Suprapubic skin (tissue), 4 donors: ENCODE measurements around the gene ANGPTL5. TPM values are rescaled to one million over a fixed set of nuclear protein-coding genes. Genes with fewer than 3 reads are reported as not detected.

Experiments
- DNase-seq, 2 donors: peaks; one replicate each; pipeline ENCODE4 v3.0.0-alpha.2; 2019; ENCODE audit warnings: low spot score in 2 of 2
- H3K27ac ChIP-seq: fragments of 200-600 bp; sonication (generic); one replicate; pipeline ENCODE4 v1.5.1; 2019
- H3K27me3 ChIP-seq: fragments of 200-600 bp; sonication (generic); one replicate; pipeline ENCODE4 v1.5.1; 2019
- H3K36me3 ChIP-seq: fragments of 200-600 bp; sonication (generic); one replicate; pipeline ENCODE4 v1.5.1; 2019
- H3K4me1 ChIP-seq: fragments of 200-600 bp; sonication (generic); one replicate; pipeline ENCODE4 v1.5.1; 2019
- H3K4me3 ChIP-seq: fragments of 200-600 bp; sonication (generic); one replicate; pipeline ENCODE4 v1.5.1; 2019; ENCODE audit warnings: mild to moderate bottlenecking
- H3K9me3 ChIP-seq: fragments of 200-600 bp; sonication (generic); one replicate; pipeline ENCODE4 v1.5.1; 2019
- EP300 ChIP-seq: sonication (generic); formaldehyde crosslinking; IDR thresholded peaks from one replicate; pipeline ENCODE4 v1.6.1; 2017; ENCODE audit warnings: antibody characterized with exemption
- POLR2A ChIP-seq, 2 donors: fragments of 450-650 bp; IDR thresholded peaks; one replicate each; pipeline ENCODE4 v1.6.1; 2017; ENCODE audit warnings: antibody characterized with exemption in 2 of 2, mild to moderate bottlenecking in 2 of 2, moderate library complexity in 2 of 2
- POLR2AphosphoS5 ChIP-seq, 3 donors: sonication (generic); formaldehyde crosslinking; IDR thresholded peaks; one replicate each; pipeline ENCODE4 v1.6.1; 2017; ENCODE audit warnings: antibody characterized with exemption in 3 of 3
- WGBS: methylation state at CpG from one replicate; pipeline ENCODE4 v1.1.5; 2018; 5-methylcytosine and 5-hydroxymethylcytosine counted together
- total RNA-seq, 4 donors: library from RNA; depleted of rRNA; stranded (reverse); fragments of >200 nt; gene quantifications; one replicate each; pipeline ENCODE4 v1.1.0, GENCODE V29; 2016
- TF ChIP-seq, protein P1 (sequence below), 2 donors: fragments of 200-600 bp in 1 of 2; fragments of 450-650 bp in 1 of 2; sonication (generic) in 1 of 2; IDR thresholded peaks; one replicate each; pipeline ENCODE4 v1.5.1; 2016 to 2019; ENCODE audit warnings: antibody characterized with exemption in 2 of 2, mild to moderate bottlenecking in 1 of 2, moderate library complexity in 1 of 2

The ANGPTL5 gene
- total RNA-seq, 4 donors from 2014 or later, result 0.73 to 2.3 (median 0.76) TPM; not detected in 1

DNA sequence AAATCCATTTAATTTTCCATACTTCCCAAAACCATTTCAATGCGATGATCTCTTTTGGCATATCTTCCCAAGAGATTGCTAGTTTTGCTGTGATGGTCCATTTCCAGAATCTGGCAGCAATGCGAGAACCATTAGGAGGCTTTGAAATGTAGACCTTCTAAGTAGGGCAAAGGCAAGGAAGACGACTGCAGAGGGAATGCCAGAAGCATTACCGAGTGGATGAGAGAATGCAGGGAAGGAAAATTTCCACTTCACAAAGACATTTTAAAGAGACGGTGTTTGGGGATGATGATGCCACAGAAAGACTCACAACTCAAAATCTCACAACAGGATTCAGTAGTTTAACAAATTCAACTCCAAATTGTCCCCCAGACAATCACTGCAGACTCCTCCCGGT is 2.0 kb downstream of the ANGPTL5 start:
- Histone ChIP-seq H3K36me3 (no peaks in the 10 kb centered on the region), H3K4me1 (peaks cover 23% of the 10 kb centered on the region), H3K27me3 (no peaks in the 10 kb centered on the region), H3K9me3 (no peaks in the 10 kb centered on the region), H3K27ac (peak overlapping the region; percentile 88), H3K4me3 (peak overlapping the region; percentile 52)
- TF ChIP-seq EP300 (no peak), POLR2AphosphoS5 (IDR thresholded peaks at IDR 0.05) (no peak), POLR2A (IDR thresholded peaks at IDR 0.05) (no peak)
- TF ChIP-seq, protein P1, sequence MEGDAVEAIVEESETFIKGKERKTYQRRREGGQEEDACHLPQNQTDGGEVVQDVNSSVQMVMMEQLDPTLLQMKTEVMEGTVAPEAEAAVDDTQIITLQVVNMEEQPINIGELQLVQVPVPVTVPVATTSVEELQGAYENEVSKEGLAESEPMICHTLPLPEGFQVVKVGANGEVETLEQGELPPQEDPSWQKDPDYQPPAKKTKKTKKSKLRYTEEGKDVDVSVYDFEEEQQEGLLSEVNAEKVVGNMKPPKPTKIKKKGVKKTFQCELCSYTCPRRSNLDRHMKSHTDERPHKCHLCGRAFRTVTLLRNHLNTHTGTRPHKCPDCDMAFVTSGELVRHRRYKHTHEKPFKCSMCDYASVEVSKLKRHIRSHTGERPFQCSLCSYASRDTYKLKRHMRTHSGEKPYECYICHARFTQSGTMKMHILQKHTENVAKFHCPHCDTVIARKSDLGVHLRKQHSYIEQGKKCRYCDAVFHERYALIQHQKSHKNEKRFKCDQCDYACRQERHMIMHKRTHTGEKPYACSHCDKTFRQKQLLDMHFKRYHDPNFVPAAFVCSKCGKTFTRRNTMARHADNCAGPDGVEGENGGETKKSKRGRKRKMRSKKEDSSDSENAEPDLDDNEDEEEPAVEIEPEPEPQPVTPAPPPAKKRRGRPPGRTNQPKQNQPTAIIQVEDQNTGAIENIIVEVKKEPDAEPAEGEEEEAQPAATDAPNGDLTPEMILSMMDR (IDR thresholded peaks at IDR 0.05), result no peak
- WGBS, result 12% methylated on average over 6 of the region's 6 CpGs
- DNase-seq, result no peak

DNA sequence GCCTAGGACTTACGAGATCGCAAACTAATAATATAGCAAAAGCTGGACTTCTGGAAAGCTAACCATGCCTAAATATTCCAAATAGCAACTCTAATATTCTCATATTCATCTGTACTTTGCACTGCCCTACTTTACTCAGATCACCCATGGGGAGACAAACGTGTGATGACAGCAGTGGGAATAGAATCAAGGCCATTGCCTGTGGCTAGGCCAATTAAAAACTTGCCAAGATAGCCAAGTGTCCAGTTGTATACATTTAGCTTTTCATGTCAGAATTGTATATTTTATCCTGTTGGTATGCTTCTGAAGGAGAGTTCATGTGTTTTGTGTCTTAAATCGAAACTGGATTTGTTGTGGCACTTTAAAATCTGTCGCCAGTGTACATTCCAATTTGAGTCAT is 2.7 kb downstream of the ANGPTL5 start:
- peaks cover 23% of the 10 kb centered on the region for H3K4me1 ChIP-seq
- DNase-seq, result no peak
- 75% methylated on average over 5 of the region's 5 CpGs for WGBS
- TF ChIP-seq POLR2A (IDR thresholded peaks at IDR 0.05) (no peak), POLR2AphosphoS5 (IDR thresholded peaks at IDR 0.05) (no peak), EP300 (no peak)
- TF ChIP-seq, protein P1 (IDR thresholded peaks at IDR 0.05), result no peak
- no peaks in the 10 kb centered on the region for H3K36me3 ChIP-seq
- no peaks in the 10 kb centered on the region for H3K9me3 ChIP-seq
- no peaks in the 10 kb centered on the region for H3K27me3 ChIP-seq
- peak overlapping the region; percentile 88 for H3K27ac ChIP-seq
- peak overlapping the region; percentile 52 for H3K4me3 ChIP-seq

DNA sequence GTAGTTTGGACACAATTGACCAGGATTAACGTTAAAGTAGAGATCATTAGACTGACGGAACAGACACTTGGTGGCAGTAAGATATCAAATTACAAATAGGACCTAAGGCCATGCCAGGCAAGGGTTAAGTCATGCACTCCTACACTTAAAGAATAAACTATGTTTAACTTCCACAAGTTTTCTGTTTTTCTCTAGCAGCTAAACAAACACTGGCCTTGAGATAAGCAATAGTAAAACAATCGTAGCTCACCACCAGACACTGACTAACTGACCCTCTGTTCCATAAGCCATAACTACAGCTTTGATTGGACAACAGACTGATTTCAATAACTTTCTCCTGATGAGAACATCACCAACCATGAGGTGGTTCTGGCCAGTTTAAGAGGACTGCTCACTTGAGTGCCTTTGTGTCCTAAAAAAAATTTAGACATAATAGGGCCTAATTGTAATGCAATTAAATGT is 3.5 kb downstream of the ANGPTL5 start:
- H3K4me3 ChIP-seq, result no peak overlapping the region
- no peaks in the 10 kb centered on the region for H3K27me3 ChIP-seq
- H3K27ac ChIP-seq, result peak overlapping the region; percentile 50
- peaks cover 23% of the 10 kb centered on the region for H3K4me1 ChIP-seq
- no peaks in the 10 kb centered on the region for H3K9me3 ChIP-seq
- WGBS, result 56% methylated on average over 3 of the region's 3 CpGs
- TF ChIP-seq POLR2A (IDR thresholded peaks at IDR 0.05) (no peak), EP300 (no peak), POLR2AphosphoS5 (IDR thresholded peaks at IDR 0.05) (no peak)
- TF ChIP-seq, protein P1 (IDR thresholded peaks at IDR 0.05), result no peak
- H3K36me3 ChIP-seq, result no peaks in the 10 kb centered on the region
- no peak for DNase-seq

DNA sequence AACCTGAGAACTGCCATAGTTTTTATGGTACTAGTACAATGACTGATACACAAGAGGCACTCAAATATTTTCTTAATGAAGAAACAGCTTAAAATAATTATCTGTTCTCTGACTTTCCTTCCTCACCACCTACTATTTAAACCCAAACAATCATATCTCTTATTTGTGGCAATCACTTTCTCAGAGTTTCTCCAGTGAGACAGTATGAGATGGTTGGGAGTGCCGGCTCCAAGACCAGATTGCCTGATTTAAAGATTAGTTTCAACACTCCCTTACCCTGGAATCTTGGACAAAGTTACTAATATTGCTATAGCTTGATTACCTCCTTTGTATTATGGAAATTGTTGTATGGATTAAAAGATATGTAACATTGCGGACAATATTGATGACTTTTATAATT is 7.2 kb downstream of the ANGPTL5 start:
- DNase-seq, result no peak
- TF ChIP-seq, protein P1 (IDR thresholded peaks at IDR 0.05), result no peak
- TF ChIP-seq EP300, result no peak
- no peak for TF ChIP-seq POLR2AphosphoS5 (IDR thresholded peaks at IDR 0.05)
- no peak for TF ChIP-seq POLR2A (IDR thresholded peaks at IDR 0.05)
- no peak overlapping the region for H3K4me3 ChIP-seq
- H3K27me3 ChIP-seq, result no peaks in the 10 kb centered on the region
- no peaks in the 10 kb centered on the region for H3K36me3 ChIP-seq
- WGBS, result 53% methylated on average over 2 of the region's 2 CpGs
- peaks cover 2% of the 10 kb centered on the region for H3K4me1 ChIP-seq
- H3K27ac ChIP-seq, result peak overlapping the region; percentile 43
- no peaks in the 10 kb centered on the region for H3K9me3 ChIP-seq

DNA sequence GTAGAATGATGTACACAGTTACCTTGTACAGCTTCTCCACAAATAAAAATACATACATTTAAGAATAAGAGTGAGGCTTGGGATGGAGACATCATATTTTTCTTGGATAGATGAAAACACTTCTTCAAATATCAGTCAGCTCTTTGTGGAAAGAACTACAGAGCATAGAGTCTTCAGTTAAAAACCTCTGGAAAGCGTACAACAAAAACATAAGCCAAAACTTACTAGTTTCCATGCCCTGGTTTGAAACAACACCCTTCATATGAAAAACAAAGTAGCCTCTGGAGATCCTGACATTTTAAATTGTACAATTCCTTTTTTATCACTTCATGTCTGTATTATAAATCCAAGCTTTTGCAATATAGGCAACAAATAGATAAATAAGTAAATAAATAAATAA is 8.5 kb downstream of the ANGPTL5 start:
- no peak for DNase-seq
- no peaks in the 10 kb centered on the region for H3K36me3 ChIP-seq
- no peak overlapping the region for H3K27ac ChIP-seq
- H3K27me3 ChIP-seq, result no peaks in the 10 kb centered on the region
- 73% methylated on average over 1 of the region's 1 CpG for WGBS
- TF ChIP-seq POLR2A (IDR thresholded peaks at IDR 0.05) (no peak), POLR2AphosphoS5 (IDR thresholded peaks at IDR 0.05) (no peak), EP300 (no peak)
- TF ChIP-seq, protein P1 (IDR thresholded peaks at IDR 0.05), result no peak
- H3K4me1 ChIP-seq, result no peaks in the 10 kb centered on the region
- H3K4me3 ChIP-seq, result no peak overlapping the region
- no peaks in the 10 kb centered on the region for H3K9me3 ChIP-seq
